ENCODE data around the gene HDAC4.
A peak's percentile ranks its signal among the peaks of the same experiment; 100 is the strongest.

HDAC4 gene

DNA sequence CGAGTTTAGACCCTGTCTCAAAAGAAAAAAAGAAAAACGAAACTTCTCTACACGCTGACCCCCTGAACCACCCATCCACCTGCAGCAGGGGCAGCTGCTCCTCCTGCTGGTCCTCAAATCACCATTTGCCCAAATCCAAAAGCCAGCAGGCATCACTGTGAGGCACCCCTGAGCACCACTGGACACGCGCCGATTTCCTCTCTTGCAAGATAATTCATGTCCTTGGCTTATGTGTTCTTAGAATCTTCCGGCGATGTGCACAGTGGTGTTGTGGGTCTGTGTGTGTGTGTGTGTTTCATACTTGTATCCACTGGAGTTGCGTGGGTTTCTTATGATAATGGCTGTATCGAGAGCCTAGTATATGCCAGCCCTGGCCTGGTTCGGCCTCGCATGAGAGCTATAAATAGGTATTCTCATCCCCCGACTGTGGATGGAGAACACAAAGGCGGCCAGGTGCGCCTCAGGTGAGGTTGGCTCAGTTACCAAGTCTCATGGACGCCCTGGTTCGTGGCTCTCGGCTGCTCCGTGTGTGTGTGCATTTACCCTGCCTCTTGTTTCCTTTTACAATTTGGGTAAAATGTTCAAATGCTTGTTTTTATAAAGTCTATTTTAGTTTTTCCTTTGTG lies 235.5 kb downstream of the HDAC4 start:
- Histone ChIP-seq H3K4me1 (peaks cover 48 to 61% (median 53%) of the 10 kb centered on the region in 10 experiments), H3K9me3 (replicated peaks in 1 of 11) (0 out of 22 replicates have a peak, but pooled peaks cover 0 to 5% (median 0%) of the 10 kb centered on the region in 11 experiments), H3K36me3 (peaks cover 10 to 68% (median 33%) of the 10 kb centered on the region in 11 experiments), H4K20me1 (peaks cover 0 to 51% (median 0%) of the 10 kb centered on the region in 11 experiments; a peak in 6 of 22 replicates), H3K27ac (peak overlapping the region in 2 of 11 experiments; percentile 43 to 59; a peak in 3 of 22 replicates), H3K4me2 (peak overlapping the region; percentile 42 to 93 (median 88)), H3K4me3 (no peak overlapping the region), H3K27me3 (peaks cover 0 to 6% (median 0%) of the 10 kb centered on the region in 11 experiments; a peak in 2 of 22 replicates), H3K9ac (peak overlapping the region in 1 of 11 experiments; percentile 61; a peak in 1 of 22 replicates)
- TF ChIP-seq Cebpa-rat (IDR thresholded peaks at IDR 0.05), result no peak

- Histone ChIP-seq H3K9me3 (replicated peaks in 1 of 11) (0 out of 22 replicates have a peak, but pooled peaks cover 0 to 5% (median 0%) of the 10 kb centered on the region in 11 experiments), H3K36me3 (peaks cover 7 to 63% (median 29%) of the 10 kb centered on the region in 11 experiments; a peak in 21 of 22 replicates), H3K9ac (peak overlapping the region in 7 of 11 experiments; percentile 1 to 61 (median 13); a peak in 8 of 22 replicates), H3K27ac (peak overlapping the region in 6 of 11 experiments; percentile 13 to 59 (median 37); a peak in 8 of 22 replicates), H3K4me2 (peak overlapping the region; percentile 42 to 93 (median 88)), H3K4me1 (peaks cover 50 to 68% (median 63%) of the 10 kb centered on the region in 10 experiments), H3K4me3 (no peak overlapping the region), H3K27me3 (peaks cover 0 to 6% (median 0%) of the 10 kb centered on the region in 11 experiments; a peak in 2 of 22 replicates), H4K20me1 (peaks cover 0 to 48% (median 0%) of the 10 kb centered on the region in 11 experiments; a peak in 6 of 22 replicates)
- TF ChIP-seq Cebpa-rat (IDR thresholded peaks at IDR 0.05), result peak in 3 of 11 experiments; percentile 35 to 61 (median 40); a peak in 3 of 22 replicates
Observed at GRCh38 chr2:239164335-239164871, 236.4 kb downstream of the HDAC4 start.

DNA sequence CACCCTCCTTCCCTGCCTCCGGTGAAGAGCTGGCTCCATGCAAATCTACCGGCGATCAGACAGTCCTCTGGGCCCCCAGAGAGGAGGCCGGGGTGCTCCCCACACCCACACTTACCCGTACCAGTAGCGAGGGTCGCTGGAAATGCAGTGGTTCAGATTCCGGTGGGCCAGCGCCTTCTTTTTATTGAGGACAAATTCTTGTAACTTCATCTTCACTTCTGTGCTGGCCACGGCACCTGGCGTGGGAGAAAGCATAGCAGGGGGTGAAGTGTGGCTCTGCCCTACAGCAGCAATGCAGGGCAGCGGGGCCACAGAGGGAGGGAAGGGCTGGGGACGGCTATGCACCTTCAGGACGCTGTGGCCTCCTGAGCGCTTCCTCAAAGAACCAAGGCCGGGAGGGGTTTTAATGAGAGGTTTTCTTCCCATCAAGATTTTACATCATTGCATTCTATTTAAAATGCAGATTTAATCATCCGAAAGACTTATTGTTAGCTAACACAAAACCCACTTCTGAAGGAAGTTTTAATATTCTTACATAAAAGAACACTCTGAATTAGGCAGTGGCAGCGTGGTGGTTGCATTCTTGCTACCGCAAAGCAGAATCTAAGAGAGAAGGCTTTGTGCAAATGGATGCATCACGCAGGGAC lies 237.0 kb downstream of the HDAC4 start:
- H4K20me1 ChIP-seq, result peaks cover 0 to 48% (median 0%) of the 10 kb centered on the region in 11 experiments; a peak in 6 of 22 replicates
- H3K27ac ChIP-seq, result peak overlapping the region in 7 of 11 experiments; percentile 7 to 59 (median 40); a peak in 9 of 22 replicates
- peaks cover 3 to 57% (median 24%) of the 10 kb centered on the region in 11 experiments; a peak in 18 of 22 replicates for H3K36me3 ChIP-seq
- H3K9ac ChIP-seq, result peak overlapping the region in 7 of 11 experiments; percentile 3 to 61 (median 20); a peak in 10 of 22 replicates
- peak overlapping the region; percentile 42 to 93 (median 88) for H3K4me2 ChIP-seq
- TF ChIP-seq Cebpa-rat (IDR thresholded peaks at IDR 0.05), result no peak
- peak overlapping the region in 3 of 10 experiments; percentile 15 to 41 (median 24); a peak in 2 of 20 replicates for H3K4me3 ChIP-seq
- H3K4me1 ChIP-seq, result peaks cover 53 to 71% (median 68%) of the 10 kb centered on the region in 10 experiments
- peaks cover 0 to 6% (median 0%) of the 10 kb centered on the region in 11 experiments; a peak in 2 of 22 replicates for H3K27me3 ChIP-seq
- 0 out of 22 replicates have a peak, but pooled peaks cover 0 to 5% (median 0%) of the 10 kb centered on the region in 11 experiments for H3K9me3 ChIP-seq (replicated peaks in 1 of 11)

GRCh38 chr2:239162976-239163687 lies 237.7 kb downstream of the HDAC4 start:
- Histone ChIP-seq H3K9ac (peak overlapping the region in 6 of 11 experiments; percentile 1 to 61 (median 45); a peak in 8 of 22 replicates), H3K9me3 (replicated peaks in 1 of 11) (0 out of 22 replicates have a peak, but pooled peaks cover 0 to 5% (median 0%) of the 10 kb centered on the region in 11 experiments), H3K36me3 (peaks cover 0 to 52% (median 18%) of the 10 kb centered on the region in 11 experiments; a peak in 17 of 22 replicates), H4K20me1 (peaks cover 0 to 54% (median 0%) of the 10 kb centered on the region in 11 experiments; a peak in 7 of 22 replicates), H3K27ac (peak overlapping the region in 6 of 11 experiments; percentile 7 to 59 (median 42); a peak in 7 of 22 replicates), H3K27me3 (peaks cover 0 to 6% (median 0%) of the 10 kb centered on the region in 11 experiments; a peak in 2 of 22 replicates), H3K4me2 (peak overlapping the region; percentile 42 to 93 (median 88)), H3K4me1 (peaks cover 59 to 77% (median 75%) of the 10 kb centered on the region in 10 experiments), H3K4me3 (peak overlapping the region in 3 of 10 experiments; percentile 15 to 41 (median 24); a peak in 2 of 20 replicates)
- no peak for TF ChIP-seq Cebpa-rat (IDR thresholded peaks at IDR 0.05)

- Histone ChIP-seq H3K27me3 (peaks cover 0 to 6% (median 0%) of the 10 kb centered on the region in 11 experiments; a peak in 2 of 22 replicates), H3K4me3 (peak overlapping the region in 1 of 10 experiments; percentile 10; a peak in 1 of 20 replicates), H3K4me2 (peak overlapping the region in 10 of 11 experiments; percentile 18 to 93 (median 89); a peak in 21 of 22 replicates), H3K4me1 (peaks cover 68 to 86% (median 84%) of the 10 kb centered on the region in 10 experiments), H4K20me1 (peaks cover 0 to 62% (median 4%) of the 10 kb centered on the region in 11 experiments; a peak in 7 of 22 replicates), H3K9ac (peak overlapping the region in 5 of 11 experiments; percentile 18 to 59 (median 45); a peak in 7 of 22 replicates), H3K36me3 (peaks cover 0 to 43% (median 17%) of the 10 kb centered on the region in 11 experiments; a peak in 17 of 22 replicates), H3K27ac (peak overlapping the region in 4 of 11 experiments; percentile 48 to 63 (median 55); a peak in 8 of 22 replicates), H3K9me3 (replicated peaks in 1 of 11) (0 out of 22 replicates have a peak, but pooled peaks cover 0 to 5% (median 0%) of the 10 kb centered on the region in 11 experiments)
- no peak for TF ChIP-seq Cebpa-rat (IDR thresholded peaks at IDR 0.05)
Observed at GRCh38 chr2:239162141-239162821, 238.5 kb downstream of the HDAC4 start.

DNA sequence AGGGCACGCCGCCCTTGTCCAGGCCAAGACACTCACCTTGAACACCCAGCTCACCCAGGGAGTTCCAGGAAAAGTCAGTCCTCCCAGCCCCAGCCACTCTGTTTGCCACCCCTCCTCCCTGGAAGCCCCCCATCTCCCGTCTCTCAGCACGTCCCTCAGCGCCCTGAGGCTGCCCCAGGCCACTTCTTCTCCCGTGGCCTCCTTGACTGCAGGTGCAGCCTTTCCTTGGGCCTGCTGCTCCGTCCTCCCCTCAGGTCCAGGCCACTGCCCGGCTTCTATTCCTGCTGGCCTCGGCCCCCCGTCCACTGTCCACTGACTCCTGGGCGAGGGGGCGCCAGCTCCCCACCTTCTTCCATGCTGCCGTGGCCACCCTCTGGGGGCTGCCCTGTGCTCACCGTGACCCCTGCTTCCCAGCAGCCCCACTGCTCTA lies 239.1 kb downstream of the HDAC4 start:
- Histone ChIP-seq H4K20me1 (peaks cover 0 to 62% (median 4%) of the 10 kb centered on the region in 11 experiments; a peak in 7 of 22 replicates), H3K9me3 (replicated peaks in 1 of 11) (0 out of 22 replicates have a peak, but pooled peaks cover 0 to 5% (median 0%) of the 10 kb centered on the region in 11 experiments), H3K4me2 (peak overlapping the region in 10 of 11 experiments; percentile 18 to 93 (median 89); a peak in 20 of 22 replicates), H3K27ac (peak overlapping the region in 5 of 11 experiments; percentile 6 to 63 (median 55); a peak in 8 of 22 replicates), H3K4me1 (peaks cover 73 to 92% (median 89%) of the 10 kb centered on the region in 10 experiments), H3K36me3 (peaks cover 0 to 39% (median 11%) of the 10 kb centered on the region in 11 experiments; a peak in 15 of 22 replicates), H3K4me3 (peak overlapping the region in 1 of 10 experiments; percentile 10; a peak in 1 of 20 replicates), H3K27me3 (peaks cover 0 to 6% (median 0%) of the 10 kb centered on the region in 11 experiments; a peak in 3 of 22 replicates), H3K9ac (peak overlapping the region in 4 of 11 experiments; percentile 44 to 59 (median 45); a peak in 5 of 22 replicates)
- no peak for TF ChIP-seq Cebpa-rat (IDR thresholded peaks at IDR 0.05)

Measured in BLaER1 treated with 17β-estradiol and CSF1 and Interleukin-3, amounts not matched to agents 10 nM and 100 nM (cell line).